Stimulated activated naive CD4-positive, alpha-beta T cell treated with Interleukin-2 at 50 U/mL for 16 hours (primary cell): Measurements from ENCODE around the gene GCN1.

Experiments
- DNase-seq: peaks from one replicate; lab custom pipeline; 2025; lab: John Stamatoyannopoulos, UW

Gene GCN1

GRCh38 chr12:120183211-120183631, 11.3 kb downstream of the GCN1 start:
- DNase-seq: no peak

GRCh38 chr12:120181991-120182631, 12.4 kb downstream of the GCN1 start:
- no peak for DNase-seq

DNA sequence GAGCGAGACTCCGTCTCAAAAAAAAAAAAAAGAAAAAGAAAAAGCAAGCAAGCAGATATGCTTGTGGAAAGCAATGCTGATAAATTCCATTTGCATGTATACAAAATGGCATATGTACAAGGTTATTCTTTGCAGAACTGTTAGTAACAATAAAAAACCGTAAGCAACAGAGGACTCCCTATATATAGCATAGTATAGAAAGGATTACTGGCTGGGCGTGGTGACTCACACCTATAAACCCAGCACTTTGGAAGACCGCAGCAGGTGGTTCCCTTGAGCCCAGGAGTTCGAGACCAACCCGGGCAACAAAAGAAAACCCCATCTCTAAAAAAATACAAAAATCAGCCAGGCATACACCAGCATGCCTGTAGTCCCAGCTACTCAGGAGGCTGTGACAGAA, 13.5 kb downstream of the GCN1 start:
- DNase-seq: no peak

GRCh38 chr12:120175537-120175936, 19.0 kb downstream of the GCN1 start:
- no peak for DNase-seq

DNA sequence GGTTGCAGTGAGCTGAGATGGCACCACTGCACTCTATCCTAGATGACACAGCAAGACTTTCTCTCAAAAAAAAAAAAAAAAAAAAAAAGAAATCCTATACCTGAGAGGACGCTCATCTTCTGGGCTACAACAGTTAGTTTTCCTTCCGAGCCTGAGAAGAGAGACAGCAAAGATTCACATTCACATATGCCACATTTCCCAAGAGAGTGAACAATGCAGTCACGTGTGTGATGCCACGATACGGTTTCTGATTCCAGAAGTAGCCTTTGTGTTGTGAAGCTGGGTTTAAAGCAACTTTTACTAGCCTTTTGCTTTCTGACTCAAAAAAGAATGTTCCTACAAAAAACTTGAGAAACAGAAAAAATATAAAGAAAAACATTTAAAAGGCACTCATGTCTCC, 19.5 kb downstream of the GCN1 start:
- DNase-seq: no peak

DNA sequence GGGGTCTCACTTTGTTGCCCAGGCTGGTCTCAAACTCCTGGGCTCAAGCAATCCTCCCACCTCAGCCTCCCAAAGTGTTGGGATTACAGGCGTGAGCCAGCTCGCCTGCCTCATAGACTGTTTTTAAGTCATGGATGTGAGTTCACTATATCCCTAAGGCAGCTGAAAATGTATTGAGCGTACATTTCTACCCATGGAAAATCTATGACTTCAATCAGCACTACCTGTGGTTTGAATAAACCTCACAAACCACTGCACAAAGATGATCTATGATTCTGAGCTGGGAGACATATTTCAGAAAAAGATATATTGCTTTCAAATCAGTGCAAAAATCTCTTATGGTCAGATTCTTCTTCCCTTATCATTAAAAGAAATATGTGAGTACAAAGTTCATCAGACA, 22.5 kb downstream of the GCN1 start:
- no peak for DNase-seq

GRCh38 chr12:120170631-120171030, 23.9 kb downstream of the GCN1 start:
- DNase-seq: no peak

- DNase-seq: no peak
These were observed 24.6 kb downstream of the GCN1 start for GRCh38 chr12:120169946-120170345.

GRCh38 chr12:120168337-120168736, 26.2 kb downstream of the GCN1 start:
- DNase-seq: no peak

DNA sequence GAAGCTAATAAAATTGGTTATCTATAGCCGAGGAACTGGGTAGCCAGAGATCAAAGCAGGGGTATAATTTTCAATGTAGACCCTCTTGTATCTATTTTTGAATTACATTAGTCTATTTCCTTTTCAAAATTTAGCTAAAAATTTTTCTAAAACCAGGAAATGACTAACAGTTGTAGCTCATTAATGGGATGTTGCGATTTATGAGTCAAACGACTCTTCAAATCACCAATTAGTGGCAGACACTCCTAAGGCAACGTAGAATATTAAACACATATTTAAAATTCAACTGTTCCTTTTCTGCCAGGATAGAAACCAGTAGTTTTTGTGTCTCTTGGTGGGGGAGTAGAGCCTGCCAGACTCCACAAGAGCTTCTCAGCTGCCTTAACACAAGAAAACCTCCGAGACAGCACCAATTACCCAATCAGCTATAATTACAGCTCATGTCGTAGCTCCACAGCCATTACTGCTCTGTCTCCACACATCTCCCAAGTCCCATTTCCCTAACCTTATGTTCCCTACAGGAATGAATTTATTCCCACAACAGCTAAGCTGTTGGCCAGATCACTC, 26.9 kb downstream of the GCN1 start:
- DNase-seq: no peak

DNA sequence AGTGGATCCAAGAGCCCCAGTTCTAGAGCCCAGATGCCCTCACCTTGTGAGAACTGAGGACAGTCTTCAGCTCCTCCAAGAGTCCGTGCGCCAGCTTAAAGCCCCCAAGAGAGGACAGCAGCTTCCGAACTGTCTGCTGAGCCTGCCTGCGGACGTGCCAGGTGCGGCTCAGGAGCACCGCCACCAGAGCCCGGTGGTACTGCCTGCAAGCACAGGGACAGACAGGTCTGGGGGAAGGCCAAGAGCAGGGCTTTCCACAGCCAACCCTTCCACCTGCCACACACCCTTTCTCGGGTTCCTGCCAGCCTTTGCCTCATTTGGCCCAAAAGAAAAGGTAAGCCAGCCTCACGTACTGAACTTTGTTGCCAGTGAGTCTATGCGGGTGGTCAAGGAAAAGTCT, 30.2 kb downstream of the GCN1 start:
- no peak for DNase-seq

DNA sequence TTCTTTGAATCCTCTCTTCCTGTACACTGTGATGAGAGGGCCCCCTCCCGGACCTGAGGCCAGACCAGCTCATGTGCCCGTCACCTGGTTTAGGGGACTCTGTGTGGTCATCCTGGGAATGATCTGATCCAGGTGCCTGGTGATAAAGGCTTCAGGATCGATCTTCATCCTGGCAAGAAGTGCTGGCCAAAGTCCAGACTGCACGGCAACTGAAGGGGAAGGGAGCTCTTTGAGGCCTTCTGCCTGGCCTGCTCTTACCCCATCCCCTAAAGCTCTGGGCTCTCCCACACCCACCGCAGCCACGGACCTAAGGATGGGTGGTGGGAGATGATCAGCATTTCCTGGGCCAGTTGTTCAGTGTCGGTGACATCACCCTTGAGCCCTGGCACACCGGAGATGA, 31.8 kb downstream of the GCN1 start:
- no peak for DNase-seq

DNA sequence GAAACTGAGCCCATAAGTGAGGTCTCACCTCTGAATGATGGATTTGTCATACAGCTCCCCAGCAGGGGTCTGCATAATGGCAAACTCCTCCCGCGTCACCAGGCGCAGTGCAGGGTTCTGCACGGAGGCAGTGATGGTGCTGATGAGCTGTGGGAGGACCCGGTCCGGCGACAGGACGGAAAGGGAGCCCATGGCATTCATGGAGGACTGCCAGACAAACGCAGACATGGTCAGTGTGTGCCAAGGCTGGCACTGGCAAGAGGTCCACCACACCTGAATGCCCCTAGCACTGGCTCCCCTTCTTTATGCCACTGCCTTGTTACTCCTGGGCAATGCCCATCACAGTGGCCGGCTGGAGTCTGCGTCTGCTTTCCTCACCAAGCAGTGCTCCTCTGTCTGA, 32.7 kb downstream of the GCN1 start:
- no peak for DNase-seq

GRCh38 chr12:120159509-120160237, 34.8 kb downstream of the GCN1 start:
- no peak for DNase-seq

DNA sequence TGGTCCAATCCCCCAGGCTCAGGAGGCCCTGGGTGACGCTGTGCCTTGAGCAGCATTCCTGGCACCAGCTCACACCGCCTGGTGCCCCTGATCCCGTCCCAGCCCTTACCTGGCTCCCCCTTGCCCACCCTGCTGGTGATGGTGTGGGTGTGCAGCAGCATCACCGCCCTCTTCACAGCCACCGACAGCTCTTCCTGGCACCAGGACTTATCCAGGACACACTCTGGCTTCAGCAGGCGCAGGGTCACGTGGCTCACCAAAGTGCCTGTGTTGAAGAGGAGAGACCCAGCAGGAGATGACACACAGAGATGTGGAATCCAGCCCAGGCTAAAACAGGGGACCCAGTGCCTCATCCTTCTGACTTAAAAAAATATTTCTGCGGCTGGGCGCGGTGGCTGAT, 36.2 kb downstream of the GCN1 start:
- DNase-seq: no peak

DNA sequence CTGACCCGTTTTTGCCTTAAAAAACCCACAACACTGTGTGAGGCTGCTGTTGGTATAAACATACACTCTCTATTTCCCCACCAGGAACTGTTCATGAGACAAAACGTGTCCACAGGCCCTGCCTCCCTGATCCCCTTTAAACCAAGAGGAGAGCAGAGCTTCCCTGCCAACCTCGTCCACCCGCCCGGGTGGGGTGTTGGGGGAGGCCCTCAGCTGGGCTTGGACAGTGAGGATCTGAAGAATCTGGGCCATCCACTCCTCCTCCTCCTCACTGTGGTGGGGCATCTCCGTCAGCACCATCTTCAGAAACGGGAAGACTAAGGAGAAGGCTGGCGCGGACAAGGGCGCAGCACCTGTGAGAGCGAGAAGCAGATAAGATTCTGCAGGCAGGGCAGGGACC, 36.8 kb downstream of the GCN1 start:
- DNase-seq: no peak

- DNase-seq: no peak
These were observed 37.9 kb downstream of the GCN1 start for GRCh38 chr12:120156315-120157259.

DNA sequence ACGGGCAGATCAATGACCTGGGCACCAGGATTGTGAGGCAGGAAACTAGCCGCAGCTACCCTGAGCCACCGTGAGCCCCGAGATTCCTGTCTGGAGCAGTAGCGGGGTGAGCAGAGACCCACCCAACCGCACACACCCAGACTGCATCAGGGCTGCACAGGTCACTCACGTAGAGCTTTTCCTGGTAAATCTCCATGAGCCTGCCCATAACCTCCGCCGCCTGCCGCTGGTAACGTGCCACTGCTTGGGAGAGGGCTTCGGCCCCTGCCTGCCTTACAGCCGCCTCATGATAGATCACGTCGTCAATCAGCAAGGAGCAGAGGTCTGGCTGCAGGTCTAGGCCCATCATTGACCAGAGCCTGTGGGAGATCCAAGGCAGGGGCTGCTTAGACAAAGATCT, 39.4 kb downstream of the GCN1 start:
- DNase-seq: no peak

GRCh38 chr12:120150919-120151525, 43.5 kb downstream of the GCN1 start:
- no peak for DNase-seq

DNA sequence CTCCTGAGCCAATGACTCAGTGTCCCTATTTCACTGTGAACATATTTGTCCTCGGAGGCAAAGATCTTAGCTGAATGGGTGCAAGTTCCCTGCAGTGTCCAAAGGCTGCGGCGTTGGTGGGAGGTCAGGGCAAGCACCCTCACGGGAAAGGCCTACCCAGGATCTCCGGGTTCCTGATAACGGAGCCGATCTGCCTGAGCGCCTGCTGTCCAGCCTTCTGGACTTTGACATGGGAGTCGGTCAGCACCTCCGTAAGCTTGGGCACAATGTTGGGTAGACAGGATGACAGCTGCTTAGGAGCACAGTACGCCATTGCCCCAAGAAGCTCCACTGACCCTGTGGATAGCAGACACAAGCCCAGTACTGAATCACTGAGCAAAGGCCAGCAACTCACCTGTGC, 46.5 kb downstream of the GCN1 start:
- no peak for DNase-seq

DNA sequence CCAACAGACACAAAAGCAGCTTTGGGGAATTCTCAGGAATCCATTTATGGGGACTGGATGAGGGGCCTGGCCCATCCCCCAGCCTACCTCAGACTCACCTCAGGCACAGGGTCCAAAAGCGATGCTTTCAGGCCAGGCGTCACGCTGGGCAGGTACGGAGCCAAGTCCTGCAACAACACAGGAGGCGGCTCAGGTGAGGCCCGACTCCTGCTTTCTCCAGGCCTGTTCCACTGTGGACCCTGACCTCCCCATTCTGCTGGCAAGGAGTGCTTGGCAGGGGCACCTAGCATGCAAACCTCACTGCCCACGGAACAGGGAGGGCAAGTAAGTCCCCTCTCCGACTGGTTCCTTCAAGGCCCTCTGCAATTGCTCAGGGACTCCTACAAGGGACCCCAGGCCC, 49.4 kb downstream of the GCN1 start:
- DNase-seq: no peak

DNA sequence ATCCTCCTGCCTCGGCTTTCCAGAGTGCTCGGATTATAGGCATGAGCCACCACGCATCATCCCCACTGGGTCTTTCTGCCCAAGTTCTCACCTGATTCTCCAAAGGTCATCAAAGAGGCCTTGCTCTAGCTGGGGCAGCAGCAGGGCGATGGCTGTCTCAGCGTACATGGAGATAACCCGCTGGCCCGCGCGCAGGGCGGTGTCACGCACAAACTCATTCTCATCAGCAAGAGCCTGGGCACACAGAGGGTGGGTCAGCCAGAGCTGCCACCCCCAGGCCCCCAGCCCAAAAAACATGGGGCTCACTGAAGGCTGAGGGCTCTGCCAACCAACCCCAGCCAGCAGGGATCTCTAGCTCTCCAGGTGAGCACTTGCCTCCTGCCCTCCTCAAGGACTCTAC, 50.3 kb downstream of the GCN1 start:
- DNase-seq: no peak
